ENCODE measurements around the gene OR10H5.
"Not testable (repeated sequence)": the region's sequence is repeated elsewhere in the genome, so short reads cannot be mapped to it uniquely, and the experiment has no call there.

The OR10H5 gene

GRCh38 chr19:15779756-15780476 is 7.5 kb upstream of the OR10H5 start:
- CTCF ChIA-PET: no interaction called here
- TF ChIP-seq PKNOX1 (IDR thresholded peaks at IDR 0.05): no peak
- no peak for TF ChIP-seq FOXA1 (IDR thresholded peaks at IDR 0.05)
- TF ChIP-seq LEF1 (IDR thresholded peaks at IDR 0.05; ENCODE audit: borderline replicate concordance): no peak
- no peak for TF ChIP-seq ZNF384 (IDR thresholded peaks at IDR 0.05)
- no peak for TF ChIP-seq SP1 (IDR thresholded peaks at IDR 0.05)
- no peak for TF ChIP-seq ARNT (IDR thresholded peaks at IDR 0.05)
- no peak for TF ChIP-seq HDGF (IDR thresholded peaks at IDR 0.05; ENCODE audit: borderline replicate concordance)
- no peak for TF ChIP-seq FOXM1 (IDR thresholded peaks at IDR 0.05; ENCODE audit: borderline replicate concordance)
- no peak for TF ChIP-seq CTBP1 (IDR thresholded peaks at IDR 0.05; ENCODE audit: borderline replicate concordance)
- TF ChIP-seq SUZ12 (IDR thresholded peaks at IDR 0.05): no peak
- TF ChIP-seq L3MBTL2 (conservative IDR thresholded peaks at IDR 0.05): no peak
- no peak for TF ChIP-seq ELF4 (IDR thresholded peaks at IDR 0.05)
- POLR2A ChIA-PET: no interaction called here
- no peak for DNase-seq (ENCODE audit: extremely low spot score)

GRCh38 chr19:15780610-15781418 is 6.6 kb upstream of the OR10H5 start:
- DNase-seq (ENCODE audit: extremely low spot score): no peak
- ChIA-PET CTCF (no interaction called here), POLR2A (no interaction called here)
- TF ChIP-seq L3MBTL2 (conservative IDR thresholded peaks at IDR 0.05) (no peak), LEF1 (IDR thresholded peaks at IDR 0.05; ENCODE audit: borderline replicate concordance) (no peak), CTBP1 (IDR thresholded peaks at IDR 0.05; ENCODE audit: borderline replicate concordance) (no peak), SUZ12 (IDR thresholded peaks at IDR 0.05) (no peak), BHLHE40 (IDR thresholded peaks at IDR 0.05; ENCODE audit: borderline replicate concordance) (no peak), FOXA1 (IDR thresholded peaks at IDR 0.05) (no peak), ELF4 (IDR thresholded peaks at IDR 0.05) (no peak), FOXK2 (IDR thresholded peaks at IDR 0.05) (no peak), SP1 (IDR thresholded peaks at IDR 0.05) (no peak), PKNOX1 (IDR thresholded peaks at IDR 0.05) (no peak), HDGF (IDR thresholded peaks at IDR 0.05; ENCODE audit: borderline replicate concordance) (no peak), TARDBP (IDR thresholded peaks at IDR 0.05) (no peak), ZNF384 (IDR thresholded peaks at IDR 0.05) (no peak), NFRKB (IDR thresholded peaks at IDR 0.05) (no peak), ARNT (IDR thresholded peaks at IDR 0.05) (no peak), FOXM1 (IDR thresholded peaks at IDR 0.05; ENCODE audit: borderline replicate concordance) (no peak)

- no peak for TF ChIP-seq LEF1 (IDR thresholded peaks at IDR 0.05; ENCODE audit: borderline replicate concordance)
- TF ChIP-seq PKNOX1 (IDR thresholded peaks at IDR 0.05): no peak
- no peak for TF ChIP-seq L3MBTL2 (conservative IDR thresholded peaks at IDR 0.05)
- no peak for TF ChIP-seq FOXK2 (IDR thresholded peaks at IDR 0.05)
- no peak for TF ChIP-seq NFRKB (IDR thresholded peaks at IDR 0.05)
- no peak for TF ChIP-seq SP1 (IDR thresholded peaks at IDR 0.05)
- no peak for TF ChIP-seq ARNT (IDR thresholded peaks at IDR 0.05)
- TF ChIP-seq ELF4 (IDR thresholded peaks at IDR 0.05): no peak
- TF ChIP-seq HDGF (IDR thresholded peaks at IDR 0.05; ENCODE audit: borderline replicate concordance): no peak
- no peak for TF ChIP-seq TARDBP (IDR thresholded peaks at IDR 0.05)
- TF ChIP-seq FOXM1 (IDR thresholded peaks at IDR 0.05; ENCODE audit: borderline replicate concordance): no peak
- no peak for TF ChIP-seq ZNF384 (IDR thresholded peaks at IDR 0.05)
- TF ChIP-seq SUZ12 (IDR thresholded peaks at IDR 0.05): no peak
- TF ChIP-seq CTBP1 (IDR thresholded peaks at IDR 0.05; ENCODE audit: borderline replicate concordance): no peak
- no peak for TF ChIP-seq FOXA1 (IDR thresholded peaks at IDR 0.05)
- no peak for TF ChIP-seq BHLHE40 (IDR thresholded peaks at IDR 0.05; ENCODE audit: borderline replicate concordance)
- CTCF ChIA-PET: no interaction called here
- POLR2A ChIA-PET: no interaction called here
- no peak for DNase-seq (ENCODE audit: extremely low spot score)
These were observed 5.8 kb upstream of the OR10H5 start for GRCh38 chr19:15781661-15782060.

DNA sequence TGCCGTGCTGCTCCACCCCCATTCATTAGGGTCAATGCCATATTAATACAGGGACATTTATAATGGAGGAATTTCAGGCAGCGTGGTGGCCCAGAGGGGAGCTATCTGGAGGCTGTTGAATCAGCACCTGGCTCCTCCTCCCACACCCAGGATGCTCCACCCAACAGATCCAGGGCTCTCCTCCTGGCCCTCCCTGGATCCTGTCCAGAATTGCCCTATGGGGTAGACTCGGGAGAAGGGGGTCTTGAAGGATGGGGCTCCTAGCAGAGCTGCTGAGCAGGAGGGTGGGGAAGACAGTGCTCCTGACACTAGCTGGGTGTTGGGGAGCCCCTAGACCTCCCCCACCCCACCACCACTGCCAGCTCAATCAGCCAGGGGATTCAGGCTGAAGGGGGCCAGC is 5.2 kb upstream of the OR10H5 start:
- TF ChIP-seq FOXM1 (IDR thresholded peaks at IDR 0.05; ENCODE audit: borderline replicate concordance): no peak
- POLR2A ChIA-PET: no interaction called here
- DNase-seq (ENCODE audit: extremely low spot score): no peak
- CTCF ChIA-PET: no interaction called here

GRCh38 chr19:15782896-15783295 is 4.6 kb upstream of the OR10H5 start:
- POLR2A ChIA-PET; CTCF ChIA-PET; DNase-seq (ENCODE audit: extremely low spot score): not testable (repeated sequence)

DNA sequence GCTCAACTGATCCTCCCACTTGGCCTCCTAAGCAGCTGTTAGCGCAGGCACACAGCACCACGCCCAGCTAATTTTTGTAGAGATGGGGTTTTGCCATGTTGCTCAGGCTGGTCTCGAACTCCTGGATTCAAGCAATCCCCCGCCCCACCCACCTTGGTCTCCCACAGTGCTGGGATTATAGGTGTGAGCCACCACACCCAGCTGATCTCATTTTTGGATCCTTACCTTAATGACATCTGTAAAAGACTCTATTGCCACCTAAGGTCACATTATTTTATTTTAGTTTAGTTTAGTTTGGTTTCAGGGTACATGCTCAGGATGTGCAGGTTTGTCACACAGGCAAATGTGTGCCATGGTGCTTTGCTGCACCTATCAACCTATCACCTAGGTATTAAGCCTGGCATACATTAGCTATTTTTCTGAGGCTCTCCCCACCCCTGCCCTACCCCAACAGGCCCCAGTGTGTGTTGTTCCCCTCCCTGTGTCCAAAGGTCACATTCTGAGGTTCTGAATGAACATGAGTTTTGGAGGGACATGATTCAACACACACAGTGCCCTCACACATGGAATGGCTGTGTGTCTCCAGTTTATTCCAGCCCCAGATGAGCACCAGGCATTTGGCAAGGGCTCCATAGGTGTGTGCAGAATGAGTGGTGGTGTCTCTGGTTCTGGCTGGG is 1.3 kb downstream of the OR10H5 start:
- POLR2A ChIA-PET: no interaction called here
- CTCF ChIA-PET: interaction anchor here (0.6 to 0.7 kb wide), 2 partner anchors 593 to 763 kb away, joined by 3 read pairs; no protein-coding TSS in a partner anchor
- no peak for TF ChIP-seq CTBP1 (IDR thresholded peaks at IDR 0.05; ENCODE audit: borderline replicate concordance)
- TF ChIP-seq BHLHE40 (IDR thresholded peaks at IDR 0.05; ENCODE audit: borderline replicate concordance): no peak
- no peak for TF ChIP-seq TARDBP (IDR thresholded peaks at IDR 0.05)
- no peak for TF ChIP-seq SP1 (IDR thresholded peaks at IDR 0.05)
- TF ChIP-seq FOXK2 (IDR thresholded peaks at IDR 0.05): no peak
- TF ChIP-seq FOXM1 (IDR thresholded peaks at IDR 0.05; ENCODE audit: borderline replicate concordance): no peak
- no peak for TF ChIP-seq ARNT (IDR thresholded peaks at IDR 0.05)
- no peak for TF ChIP-seq PKNOX1 (IDR thresholded peaks at IDR 0.05)
- no peak for TF ChIP-seq NFRKB (IDR thresholded peaks at IDR 0.05)
- no peak for TF ChIP-seq SUZ12 (IDR thresholded peaks at IDR 0.05)
- TF ChIP-seq FOXA1 (IDR thresholded peaks at IDR 0.05): no peak
- TF ChIP-seq L3MBTL2 (conservative IDR thresholded peaks at IDR 0.05): no peak
- no peak for TF ChIP-seq LEF1 (IDR thresholded peaks at IDR 0.05; ENCODE audit: borderline replicate concordance)
- TF ChIP-seq ZNF384 (IDR thresholded peaks at IDR 0.05): no peak
- no peak for TF ChIP-seq ELF4 (IDR thresholded peaks at IDR 0.05)
- no peak for TF ChIP-seq HDGF (IDR thresholded peaks at IDR 0.05; ENCODE audit: borderline replicate concordance)
- DNase-seq (ENCODE audit: extremely low spot score): no peak

Data from HEK293T (cell line).